ENCODE measurements around the gene NID2.

NID2 gene

GRCh38 chr14:52029881-52030280, 39.0 kb downstream of the NID2 start:
- Mint-ChIP-seq H3K36me3 (no peaks in the 10 kb centered on the region), H3K27ac (no peak overlapping the region), H3K9me3 (no peaks in the 10 kb centered on the region), H3K4me1 (peaks cover 5% of the 10 kb centered on the region), H3K4me3 (no peak overlapping the region)
- DNase-seq (ENCODE audit: low spot score in 2 of 2) (no peak), ATAC-seq (no peak)

GRCh38 chr14:52026901-52027300, 42.0 kb downstream of the NID2 start:
- no peak overlapping the region for H3K4me3 Mint-ChIP-seq
- H3K36me3 Mint-ChIP-seq = no peaks in the 10 kb centered on the region
- H3K27ac Mint-ChIP-seq = no peak overlapping the region
- no peaks in the 10 kb centered on the region for H3K9me3 Mint-ChIP-seq
- H3K4me1 Mint-ChIP-seq = peaks cover 17% of the 10 kb centered on the region
- no peak for DNase-seq (ENCODE audit: low spot score in 2 of 2)
- no peak for ATAC-seq

GRCh38 chr14:52026017-52026660, 42.7 kb downstream of the NID2 start:
- ATAC-seq (no peak), DNase-seq (ENCODE audit: low spot score in 2 of 2) (no peak)
- Mint-ChIP-seq H3K36me3 (no peaks in the 10 kb centered on the region), H3K4me1 (peaks cover 20% of the 10 kb centered on the region), H3K27ac (no peak overlapping the region), H3K4me3 (no peak overlapping the region), H3K9me3 (no peaks in the 10 kb centered on the region)

- DNase-seq (ENCODE audit: low spot score in 2 of 2) (no peak), ATAC-seq (no peak)
Measured at GRCh38 chr14:52025310-52025709, 43.5 kb downstream of the NID2 start.

DNA sequence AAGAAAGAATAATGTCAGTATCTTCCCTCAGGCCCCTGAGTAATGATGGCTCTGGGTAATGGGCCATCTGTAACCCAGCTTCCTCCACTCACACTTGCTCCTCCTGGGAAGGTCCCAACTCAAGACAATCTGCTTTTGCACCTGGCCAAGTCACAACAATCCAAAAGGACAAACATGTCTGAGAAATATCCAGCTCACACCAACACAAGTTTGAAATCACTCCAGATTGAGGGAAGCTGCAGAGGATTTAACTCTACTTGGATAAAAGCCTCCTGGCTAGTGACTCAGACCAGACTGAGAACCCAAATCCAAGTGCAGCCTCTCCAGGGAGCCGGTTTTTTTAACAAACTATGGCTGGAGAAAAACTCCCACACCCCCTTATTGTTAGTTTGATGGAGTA, 45.3 kb downstream of the NID2 start:
- no peaks in the 10 kb centered on the region for H3K36me3 Mint-ChIP-seq
- ATAC-seq (no peak), DNase-seq (ENCODE audit: low spot score in 2 of 2) (no peak)
- no peak overlapping the region for H3K27ac Mint-ChIP-seq
- H3K4me1 Mint-ChIP-seq = peaks cover 20% of the 10 kb centered on the region
- no peaks in the 10 kb centered on the region for H3K9me3 Mint-ChIP-seq
- no peak overlapping the region for H3K4me3 Mint-ChIP-seq

More at GRCh38 chr14:52025310-52025709, 43.5 kb downstream of the NID2 start:
- no peak overlapping the region for H3K27ac Mint-ChIP-seq
- H3K9me3 Mint-ChIP-seq = no peaks in the 10 kb centered on the region
- no peak overlapping the region for H3K4me3 Mint-ChIP-seq
- H3K4me1 Mint-ChIP-seq = peaks cover 18% of the 10 kb centered on the region
- H3K36me3 Mint-ChIP-seq = no peaks in the 10 kb centered on the region

DNA sequence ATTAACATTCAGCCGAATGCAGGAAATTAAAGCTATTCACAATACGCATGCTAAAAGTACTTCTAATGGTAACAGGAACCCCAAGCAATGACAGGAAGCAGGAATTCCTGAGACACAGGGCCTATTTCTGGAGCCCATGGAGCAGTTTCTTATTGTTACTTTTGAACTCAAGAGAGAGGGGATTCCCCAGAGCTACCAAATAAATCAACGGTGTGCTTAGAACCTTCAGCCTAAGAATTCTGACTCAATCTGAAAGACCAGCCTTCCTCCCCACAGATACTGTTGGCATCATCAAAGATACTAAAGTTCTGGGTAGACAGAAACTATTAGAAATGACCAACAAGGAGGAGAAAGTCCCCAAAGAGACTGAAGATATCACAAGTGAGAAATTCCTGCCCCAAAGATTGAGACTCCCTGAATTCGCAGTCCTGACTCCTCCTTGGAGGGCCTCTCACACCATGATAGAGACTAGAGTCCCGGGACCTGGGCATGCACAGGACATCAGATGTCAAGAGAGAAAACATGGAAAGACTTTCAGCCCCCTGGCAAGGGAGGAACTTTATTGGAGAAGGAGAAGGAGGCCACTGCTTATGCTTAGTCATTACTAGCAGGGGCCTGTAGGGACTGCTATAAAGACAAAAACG, 46.8 kb downstream of the NID2 start:
- no peak overlapping the region for H3K4me3 Mint-ChIP-seq
- H3K4me1 Mint-ChIP-seq = peaks cover 20% of the 10 kb centered on the region
- no peaks in the 10 kb centered on the region for H3K36me3 Mint-ChIP-seq
- peak; percentile 94 for ATAC-seq
- no peak for DNase-seq (ENCODE audit: low spot score in 2 of 2)
- H3K27ac Mint-ChIP-seq = no peak overlapping the region
- no peaks in the 10 kb centered on the region for H3K9me3 Mint-ChIP-seq

GRCh38 chr14:52020866-52021717, 47.8 kb downstream of the NID2 start:
- H3K27ac Mint-ChIP-seq = no peak overlapping the region

GRCh38 chr14:52020161-52020714, 48.6 kb downstream of the NID2 start:
- H3K27ac Mint-ChIP-seq = no peak overlapping the region
- no peaks in the 10 kb centered on the region for H3K9me3 Mint-ChIP-seq
- no peaks in the 10 kb centered on the region for H3K36me3 Mint-ChIP-seq

More at GRCh38 chr14:52020866-52021717, 47.8 kb downstream of the NID2 start:
- ATAC-seq (no peak), DNase-seq (ENCODE audit: low spot score in 2 of 2) (no peak)
- Mint-ChIP-seq H3K4me3 (no peak overlapping the region), H3K36me3 (no peaks in the 10 kb centered on the region), H3K9me3 (no peaks in the 10 kb centered on the region), H3K4me1 (peaks cover 20% of the 10 kb centered on the region)

GRCh38 chr14:52018970-52019369, 49.9 kb downstream of the NID2 start:
- H3K4me1 Mint-ChIP-seq = peaks cover 23% of the 10 kb centered on the region
- no peaks in the 10 kb centered on the region for H3K9me3 Mint-ChIP-seq
- ATAC-seq (no peak), DNase-seq (ENCODE audit: low spot score in 2 of 2) (no peak)
- no peak overlapping the region for H3K4me3 Mint-ChIP-seq
- no peak overlapping the region for H3K27ac Mint-ChIP-seq
- H3K36me3 Mint-ChIP-seq = no peaks in the 10 kb centered on the region

More at GRCh38 chr14:52020161-52020714, 48.6 kb downstream of the NID2 start:
- H3K4me3 Mint-ChIP-seq = no peak overlapping the region
- peaks cover 20% of the 10 kb centered on the region for H3K4me1 Mint-ChIP-seq
- DNase-seq (ENCODE audit: low spot score in 2 of 2) (no peak), ATAC-seq (no peak)

DNA sequence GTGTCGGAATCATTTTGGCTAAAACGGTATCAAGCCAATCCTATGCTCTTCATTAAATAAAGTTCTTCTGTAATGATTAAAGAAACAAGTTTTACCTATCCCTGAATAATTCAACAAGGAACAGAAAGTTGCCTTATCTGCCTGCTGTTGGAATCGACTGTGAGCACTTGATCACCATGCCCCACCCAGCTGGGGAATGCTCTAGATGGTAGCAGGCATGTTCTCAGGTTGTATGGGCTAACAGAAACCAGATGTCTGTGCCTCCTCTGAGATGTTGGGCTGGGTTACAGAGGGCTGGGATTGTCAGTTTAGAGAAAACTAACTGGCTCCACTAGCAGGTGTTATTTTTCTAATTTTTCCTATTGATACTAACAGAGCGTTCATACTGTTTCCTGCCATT, 50.6 kb downstream of the NID2 start:
- DNase-seq (ENCODE audit: low spot score in 2 of 2) (no peak), ATAC-seq (no peak)
- Mint-ChIP-seq H3K4me1 (peaks cover 24% of the 10 kb centered on the region), H3K36me3 (no peaks in the 10 kb centered on the region), H3K9me3 (no peaks in the 10 kb centered on the region), H3K4me3 (no peak overlapping the region), H3K27ac (no peak overlapping the region)

- DNase-seq (ENCODE audit: low spot score in 2 of 2) (no peak), ATAC-seq (peak; percentile 36)
- Mint-ChIP-seq H3K4me3 (no peak overlapping the region), H3K36me3 (peaks cover 19% of the 10 kb centered on the region), H3K27ac (no peak overlapping the region), H3K4me1 (peaks cover 9% of the 10 kb centered on the region), H3K9me3 (no peaks in the 10 kb centered on the region)
Measured at GRCh38 chr14:52015411-52016030, 53.3 kb downstream of the NID2 start.

DNA sequence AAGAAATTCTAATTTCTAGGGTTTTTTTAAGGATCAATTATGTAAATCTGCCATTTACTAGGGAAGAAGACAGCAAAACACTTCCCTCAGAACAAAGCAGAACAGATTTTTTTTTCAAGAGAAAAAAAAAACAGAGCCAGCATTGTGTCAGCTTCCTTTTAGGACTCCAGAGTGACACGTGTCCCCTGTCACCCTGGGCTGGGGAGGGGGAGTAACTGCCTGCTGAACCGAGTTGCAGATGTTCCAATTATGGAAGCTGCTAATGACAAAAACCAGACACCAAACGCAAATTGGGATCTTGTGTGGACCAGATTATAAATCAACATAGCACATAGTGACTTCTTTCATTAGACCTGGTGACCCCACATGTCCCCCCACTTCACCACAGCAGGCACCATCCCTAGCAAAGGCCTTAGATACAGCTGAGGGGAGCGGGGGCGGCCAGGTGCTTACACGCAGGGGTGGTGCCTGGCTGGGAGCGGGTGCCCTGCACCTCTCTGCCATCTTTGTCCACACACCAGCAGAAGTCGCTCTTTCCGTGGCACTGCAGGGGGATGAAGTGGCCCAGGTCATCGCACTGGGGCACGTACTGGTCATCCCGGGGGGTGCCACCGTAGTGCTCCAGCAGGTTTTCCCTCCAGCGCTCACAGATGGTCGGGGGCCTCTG, 54.1 kb downstream of the NID2 start:
- DNase-seq (ENCODE audit: low spot score in 2 of 2) = no peak
- no peak overlapping the region for H3K27ac Mint-ChIP-seq
- H3K4me1 Mint-ChIP-seq = peaks cover 4% of the 10 kb centered on the region
- H3K36me3 Mint-ChIP-seq = peaks cover 26% of the 10 kb centered on the region
- no peaks in the 10 kb centered on the region for H3K9me3 Mint-ChIP-seq
- no peak for ATAC-seq
- H3K4me3 Mint-ChIP-seq = no peak overlapping the region

GRCh38 chr14:52013984-52014600, 54.8 kb downstream of the NID2 start:
- Mint-ChIP-seq H3K27ac (no peak overlapping the region), H3K9me3 (no peaks in the 10 kb centered on the region), H3K4me3 (no peak overlapping the region), H3K4me1 (peaks cover 4% of the 10 kb centered on the region), H3K36me3 (peaks cover 33% of the 10 kb centered on the region)
- ATAC-seq (peak; percentile 37), DNase-seq (ENCODE audit: low spot score in 2 of 2) (no peak)

DNA sequence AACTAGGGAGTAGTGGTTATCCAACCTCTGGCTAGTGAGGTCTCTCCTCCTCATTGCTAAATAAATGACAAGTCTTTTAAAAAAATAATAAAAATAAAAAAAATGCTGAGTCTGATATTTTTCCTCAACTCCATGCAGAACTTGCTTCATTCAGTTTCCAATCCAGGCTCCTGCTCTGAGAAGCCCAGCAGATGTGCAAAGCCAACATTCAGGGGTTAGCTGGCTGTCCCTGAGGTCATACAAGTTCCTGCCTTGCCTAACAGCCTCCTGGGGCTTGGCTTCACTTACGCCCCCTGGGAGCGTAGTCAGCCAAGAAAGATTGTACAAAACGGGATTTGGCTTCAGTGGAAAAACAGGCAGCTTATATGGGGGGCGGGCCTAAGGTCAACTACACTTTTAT, 56.2 kb downstream of the NID2 start:
- no peak for ATAC-seq
- no peak for DNase-seq (ENCODE audit: low spot score in 2 of 2)
- H3K9me3 Mint-ChIP-seq = no peaks in the 10 kb centered on the region

More for the DNA sequence above, 56.2 kb downstream of the NID2 start:
- H3K4me1 Mint-ChIP-seq = peaks cover 4% of the 10 kb centered on the region
- H3K36me3 Mint-ChIP-seq = peaks cover 47% of the 10 kb centered on the region
- H3K4me3 Mint-ChIP-seq = no peak overlapping the region
- no peak overlapping the region for H3K27ac Mint-ChIP-seq
